Mesendoderm (in vitro differentiated cells): ENCODE results near the gene GNPTG. TPM values are rescaled to one million over a fixed set of nuclear protein-coding genes. Genes with fewer than 3 reads are reported as not detected.

Experiments
- DNase-seq: peaks from one replicate; pipeline ENCODE4 v3.0.0; 2013
- H2AK5ac ChIP-seq: 2 replicates; pipeline ENCODE4 v1.6.1; 2013; ENCODE audit warnings: low read length, inconsistent platforms
- H2BK120ac ChIP-seq: 2 replicates; pipeline ENCODE4 v1.6.1; 2013; ENCODE audit warnings: low read depth, mild to moderate bottlenecking, low read length, moderate library complexity, mixed read lengths
- H2BK15ac ChIP-seq: replicated peaks from 2 replicates; pipeline ENCODE4 v1.6.1; 2013; ENCODE audit warnings: low read depth, mild to moderate bottlenecking, moderate library complexity
- H2BK5ac ChIP-seq: 2 replicates; pipeline ENCODE4 v1.6.1; 2013; ENCODE audit warnings: low read length, inconsistent platforms
- H3K18ac ChIP-seq: 2 replicates; pipeline ENCODE4 v1.6.1; 2013; ENCODE audit warnings: mild to moderate bottlenecking, low read length, mixed read lengths
- H3K23ac ChIP-seq: one replicate; pipeline ENCODE4 v1.6.1; 2013; ENCODE audit warnings: low read length
- H3K27ac ChIP-seq: 2 replicates; pipeline ENCODE4 v1.5.1; 2013; ENCODE audit warnings: low read depth, mild to moderate bottlenecking, inconsistent platforms, low read length, moderate library complexity
- H3K27me3 ChIP-seq: 2 replicates; pipeline ENCODE4 v1.6.1; 2013; ENCODE audit warnings: low read length, control low read depth, mild to moderate bottlenecking, inconsistent platforms; ENCODE audit not compliant: insufficient read depth, poor library complexity
- H3K36me3 ChIP-seq: 2 replicates; pipeline ENCODE4 v1.6.1; 2013; ENCODE audit warnings: low read length, inconsistent platforms; ENCODE audit not compliant: control insufficient read depth, insufficient read depth
- H3K4ac ChIP-seq: one replicate; pipeline ENCODE4 v1.6.1; 2013; ENCODE audit warnings: low read depth, mild to moderate bottlenecking, low read length, moderate library complexity
- H3K4me1 ChIP-seq: 2 replicates; pipeline ENCODE4 v1.6.1; 2013; ENCODE audit warnings: low read depth, low read length, inconsistent platforms; ENCODE audit not compliant: control insufficient read depth
- H3K4me2 ChIP-seq: 2 replicates; pipeline ENCODE4 v1.6.1; 2013; ENCODE audit warnings: low read length
- H3K4me3 ChIP-seq: 2 replicates; pipeline ENCODE4 v1.5.1; 2013; ENCODE audit warnings: mild to moderate bottlenecking, low read length
- H3K56ac ChIP-seq: one replicate; pipeline ENCODE4 v1.6.1; 2013; ENCODE audit warnings: low read length
- H3K79me1 ChIP-seq: 2 replicates; pipeline ENCODE4 v1.6.1; 2013; ENCODE audit warnings: low read length, inconsistent platforms
- H3K79me2 ChIP-seq: 2 replicates; pipeline ENCODE4 v1.6.1; 2013; ENCODE audit warnings: mild to moderate bottlenecking, low read length; ENCODE audit not compliant: control insufficient read depth, insufficient read depth
- H3K9ac ChIP-seq: 2 replicates; pipeline ENCODE4 v1.6.1; 2013; ENCODE audit warnings: low read length, inconsistent platforms
- H4K5ac ChIP-seq: one replicate; pipeline ENCODE4 v1.6.1; 2013; ENCODE audit warnings: low read length
- H4K8ac ChIP-seq: one replicate; pipeline ENCODE4 v1.6.1; 2013; ENCODE audit warnings: low read depth, mild to moderate bottlenecking, control low read depth, low read length, moderate library complexity
- WGBS: extraction: QIAGEN DNeasy Blood & Tissue Kit; methylation state at CpG from one replicate; pipeline ENCODE4 v1.1.7; 2013; ENCODE audit warnings: low lambda C conversion rate, missing lambda C conversion rate; ENCODE audit not compliant: insufficient coverage; ENCODE audit errors: extremely low coverage; 5-methylcytosine and 5-hydroxymethylcytosine counted together
- polyA plus RNA-seq, 2 experiments: library from polyadenylated mRNA; stranded (reverse); fragments of 200-250 nt; gene quantifications; one replicate each; pipeline ENCODE4 v1.2.3, GENCODE V29; 2013

The GNPTG gene
- polyA plus RNA-seq (2013, experiment 1 of 2): 10.4 TPM
- 10.1 TPM for polyA plus RNA-seq (2013, experiment 2 of 2)

DNA sequence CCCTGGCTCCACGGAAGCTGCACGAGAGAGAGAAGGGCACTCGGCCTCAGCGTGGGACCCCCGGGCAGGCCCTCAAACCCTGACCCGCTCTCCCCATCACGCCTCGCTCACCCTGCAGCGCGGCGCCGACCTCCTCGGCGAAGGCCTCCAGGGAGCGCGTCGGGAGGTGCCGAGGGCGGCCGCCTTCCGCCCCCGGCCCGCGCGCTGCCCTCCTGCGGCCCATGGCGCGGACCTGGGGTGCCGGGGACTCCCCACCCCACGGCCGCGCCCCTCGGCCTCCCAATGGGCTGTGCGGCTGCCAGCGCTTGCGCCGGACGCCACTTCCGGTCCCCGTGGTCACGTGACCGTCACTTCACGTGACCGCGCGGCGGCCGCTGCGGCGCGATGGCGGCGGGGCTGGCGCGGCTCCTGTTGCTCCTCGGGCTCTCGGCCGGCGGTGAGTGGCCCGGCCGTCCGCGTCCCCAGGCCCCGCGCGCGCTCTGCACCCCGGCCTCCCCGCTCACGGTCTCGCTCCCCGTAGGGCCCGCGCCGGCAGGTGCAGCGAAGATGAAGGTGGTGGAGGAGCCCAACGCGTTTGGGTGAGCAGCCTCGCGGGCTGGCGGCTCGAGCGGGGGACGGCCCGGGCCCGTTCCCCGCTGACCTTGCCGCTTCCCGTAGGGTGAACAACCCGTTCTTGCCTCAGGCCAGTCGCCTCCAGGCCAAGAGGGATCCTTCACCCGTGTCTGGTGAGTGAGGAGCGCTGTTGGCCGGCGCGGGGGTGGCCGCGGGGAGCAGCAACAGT, at the start of gene GNPTG, which contains the start of gene TSR3:
Gene GNPTG, plus strand, starts transcription at position 350 of the 781 bp plus-strand sequence. Its CDS starts 35 bp downstream, at position 385.
Gene TSR3, minus strand, starts transcription at position 297 of the 781 bp plus-strand sequence. Its CDS starts 74 bp downstream, at position 223.
- peak within 1 kb of the TSS; percentile 59 for H4K8ac ChIP-seq
- peak within 1 kb of the TSS; percentile 38 for H3K4ac ChIP-seq
- H3K56ac ChIP-seq: peak within 1 kb of the TSS; percentile 94
- H3K27me3 ChIP-seq: no peaks in the 10 kb centered on the region
- H3K27ac ChIP-seq: no peak within 1 kb of the TSS
- H3K4me3 ChIP-seq: peak within 1 kb of the TSS; percentile 91
- peak within 1 kb of the TSS; percentile 6 for H3K18ac ChIP-seq
- peaks cover 16% of the 10 kb centered on the region for H3K79me2 ChIP-seq
- H3K4me2 ChIP-seq: peak within 1 kb of the TSS; percentile 93
- no peaks in the 10 kb centered on the region for H3K36me3 ChIP-seq
- H2BK5ac ChIP-seq: no peak within 1 kb of the TSS
- peak within 1 kb of the TSS; percentile 45 for H3K23ac ChIP-seq
- no CpG with 5 or more reads among the region's 98 CpGs for WGBS
- H2BK15ac ChIP-seq: no peak within 1 kb of the TSS
- peaks cover 2% of the 10 kb centered on the region for H3K4me1 ChIP-seq
- H3K9ac ChIP-seq: peak within 1 kb of the TSS; percentile 86
- no peak within 1 kb of the TSS for H4K5ac ChIP-seq
- peak within 1 kb of the TSS; percentile 32 for H2AK5ac ChIP-seq
- DNase-seq: peak; percentile 88
- peaks cover 18% of the 10 kb centered on the region for H3K79me1 ChIP-seq
- H2BK120ac ChIP-seq: no peak within 1 kb of the TSS

DNA sequence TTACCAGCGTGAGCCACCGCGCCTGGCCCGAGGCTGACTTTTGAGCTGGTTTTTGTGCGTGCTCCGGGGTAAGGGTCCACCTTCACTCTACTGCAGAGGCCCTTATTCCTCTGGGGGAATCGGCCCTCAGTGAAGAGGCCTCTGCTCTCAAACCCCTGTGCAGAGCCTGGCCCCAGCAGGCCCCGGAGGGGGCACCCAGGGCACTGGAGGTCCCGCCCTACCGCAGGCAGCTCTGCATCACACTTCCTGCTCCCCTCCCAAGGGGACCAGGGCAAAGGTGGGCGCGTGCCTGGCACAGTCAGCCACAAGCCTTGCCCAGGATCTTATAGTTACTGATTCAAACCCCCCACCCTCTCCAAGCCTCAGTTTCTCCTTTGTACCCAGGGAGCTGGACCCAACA, 45.9 kb upstream of the GNPTG start:
- Histone ChIP-seq H2BK15ac (no peak overlapping the region), H3K79me2 (peaks cover 11% of the 10 kb centered on the region), H4K8ac (no peak overlapping the region), H4K5ac (no peak overlapping the region), H3K9ac (no peak overlapping the region), H3K27ac (no peak overlapping the region), H3K36me3 (no peaks in the 10 kb centered on the region), H2BK5ac (no peak overlapping the region), H3K56ac (no peak overlapping the region), H3K23ac (no peak overlapping the region), H3K4me1 (no peaks in the 10 kb centered on the region), H3K79me1 (no peaks in the 10 kb centered on the region), H3K27me3 (no peaks in the 10 kb centered on the region), H3K4me3 (no peak overlapping the region), H3K18ac (no peak overlapping the region), H3K4me2 (no peak overlapping the region), H2BK120ac (no peak overlapping the region), H3K4ac (no peak overlapping the region), H2AK5ac (no peak overlapping the region)
- no peak for DNase-seq
- WGBS: no CpG with 5 or more reads among the region's 12 CpGs

DNA sequence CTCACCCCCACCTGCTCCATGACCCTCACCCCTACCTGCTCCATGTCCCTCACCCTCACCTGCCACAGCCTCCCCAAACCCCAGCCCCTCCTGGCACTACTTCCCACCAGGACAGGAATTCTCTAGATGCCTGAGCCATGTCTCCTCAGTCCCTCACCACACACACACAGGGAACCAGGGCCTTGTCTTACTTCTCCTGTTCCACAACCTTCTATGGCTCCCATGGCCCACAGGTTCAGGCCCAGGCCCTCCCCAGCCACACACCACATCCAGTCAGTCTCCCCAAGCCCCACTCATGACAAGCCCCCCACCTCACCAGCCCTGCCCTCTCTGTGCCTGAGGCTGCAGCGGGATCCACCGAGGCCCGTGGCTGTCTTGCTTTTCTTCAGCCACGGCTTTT, 45.4 kb upstream of the GNPTG start:
- Histone ChIP-seq H3K4me2 (no peak overlapping the region), H3K4me3 (no peak overlapping the region), H3K56ac (no peak overlapping the region), H2AK5ac (no peak overlapping the region), H3K4me1 (peaks cover 3% of the 10 kb centered on the region), H2BK120ac (no peak overlapping the region), H3K79me1 (no peaks in the 10 kb centered on the region), H3K9ac (no peak overlapping the region), H3K27me3 (no peaks in the 10 kb centered on the region), H2BK5ac (no peak overlapping the region), H2BK15ac (no peak overlapping the region), H3K27ac (no peak overlapping the region), H3K18ac (no peak overlapping the region), H3K23ac (no peak overlapping the region), H3K36me3 (no peaks in the 10 kb centered on the region), H4K8ac (no peak overlapping the region), H4K5ac (no peak overlapping the region), H3K79me2 (peaks cover 16% of the 10 kb centered on the region), H3K4ac (no peak overlapping the region)
- no CpG with 5 or more reads among the region's 4 CpGs for WGBS
- DNase-seq: no peak

DNA sequence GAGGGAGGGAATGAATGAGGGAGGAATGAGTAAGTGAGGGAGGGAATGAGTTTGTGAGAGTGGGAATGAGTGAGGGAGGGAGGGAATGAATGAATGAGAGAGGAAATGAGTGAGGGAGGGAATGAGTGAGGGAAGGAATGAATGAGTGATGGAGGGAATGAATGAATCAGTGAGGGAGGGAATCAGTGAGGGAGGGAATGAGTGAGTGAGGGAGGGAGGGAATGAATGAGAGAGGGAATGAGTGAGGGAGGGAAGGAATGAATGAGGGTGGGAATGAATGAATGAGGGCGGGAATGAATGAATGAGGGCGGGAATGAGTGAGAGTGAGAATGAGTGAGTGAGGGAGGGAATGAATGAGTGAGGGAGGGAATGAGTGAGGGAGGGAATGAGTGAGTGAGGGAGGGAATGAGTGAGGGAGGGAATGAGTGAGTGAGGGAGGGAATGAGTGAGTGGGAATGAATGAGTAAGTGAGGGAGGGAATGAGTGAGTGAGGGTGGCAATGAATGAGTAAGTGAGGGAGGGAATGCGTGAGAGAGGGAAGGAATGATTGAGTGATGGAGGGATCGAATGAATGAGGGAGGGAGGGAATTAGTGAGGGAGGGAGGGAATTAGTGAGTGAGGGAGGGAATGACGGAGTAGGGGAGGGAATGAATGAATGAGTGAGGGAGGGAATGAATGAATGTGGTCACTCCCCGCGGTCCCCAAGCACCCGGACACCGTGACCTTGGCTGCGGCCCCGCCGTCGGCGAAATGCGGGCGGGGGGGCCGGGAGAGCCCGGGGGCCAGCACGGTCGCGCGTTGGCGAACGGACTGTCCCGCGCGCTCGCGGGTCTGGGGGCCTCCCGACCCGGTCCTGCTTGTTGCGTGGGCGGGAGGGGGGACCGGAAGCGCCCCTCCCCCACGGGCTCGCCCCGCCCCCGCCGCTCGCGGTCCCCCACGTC, 43.4 kb upstream of the GNPTG start:
- Histone ChIP-seq H3K4me3 (peak overlapping the region; percentile 43), H2BK120ac (no peak overlapping the region), H3K79me2 (peaks cover 35% of the 10 kb centered on the region), H3K4me1 (peaks cover 6% of the 10 kb centered on the region), H3K79me1 (no peaks in the 10 kb centered on the region), H4K5ac (no peak overlapping the region), H3K9ac (peak overlapping the region; percentile 71), H3K18ac (peak overlapping the region; percentile 88), H4K8ac (peak overlapping the region; percentile 68), H3K4me2 (peak overlapping the region; percentile 25), H3K27me3 (no peaks in the 10 kb centered on the region), H3K36me3 (no peaks in the 10 kb centered on the region), H3K4ac (peak overlapping the region; percentile 11), H2AK5ac (no peak overlapping the region), H2BK15ac (no peak overlapping the region), H3K27ac (no peak overlapping the region), H3K23ac (no peak overlapping the region), H2BK5ac (no peak overlapping the region), H3K56ac (peak overlapping the region; percentile 84)
- DNase-seq: peak; percentile 94
- 99% methylated on average over 4 of the region's 43 CpGs for WGBS

DNA sequence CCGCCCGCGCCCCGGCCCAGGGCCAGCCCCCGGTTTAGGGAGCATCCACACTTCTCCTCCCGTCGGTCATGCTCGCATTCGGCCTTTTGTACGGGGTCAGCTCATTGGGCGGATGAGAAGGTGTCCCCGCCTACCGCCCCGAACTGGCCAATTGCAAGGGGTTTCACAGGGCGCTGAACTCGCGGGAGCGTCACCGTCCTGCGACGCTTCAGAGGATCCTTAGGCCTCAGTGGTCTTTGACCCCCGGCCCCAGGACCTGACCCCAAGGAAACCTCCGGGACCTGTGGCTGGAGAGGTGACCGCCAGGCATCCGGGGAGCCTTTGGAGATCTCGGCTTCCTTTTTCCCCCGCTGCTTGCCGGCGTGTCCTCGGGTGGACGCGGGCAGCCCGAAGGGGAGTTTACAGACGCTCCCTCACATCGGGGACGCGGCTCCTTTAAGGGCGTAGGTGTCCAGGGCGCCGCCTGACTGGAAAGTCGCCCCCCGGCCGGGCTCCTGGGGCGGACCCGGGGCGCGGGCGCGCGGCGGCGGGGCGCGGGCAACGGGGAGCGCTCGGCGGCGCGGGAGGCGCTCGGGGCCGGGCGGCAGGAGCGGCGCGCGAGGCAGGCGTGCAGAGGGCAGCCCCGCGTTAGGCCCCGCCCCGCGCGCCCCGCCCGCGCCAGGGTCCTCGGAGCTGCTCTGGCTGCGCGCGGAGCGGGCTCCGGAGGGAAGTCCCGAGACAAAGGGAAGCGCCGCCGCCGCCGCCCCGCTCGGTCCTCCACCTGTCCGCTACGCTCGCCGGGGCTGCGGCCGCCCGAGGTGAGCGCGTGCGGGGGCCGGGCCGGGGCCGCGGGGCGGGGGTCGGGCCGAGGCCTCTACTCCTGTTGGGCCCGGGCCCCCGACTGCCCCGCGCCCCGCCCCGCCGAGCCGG, 42.5 kb upstream of the GNPTG start, which contains the start of gene UBE2I:
Gene UBE2I, plus strand, starts transcription at position 660 of the 909 bp plus-strand sequence. CDS start 4,395 bp downstream, outside the sequence.
- peaks cover 6% of the 10 kb centered on the region for H3K4me1 ChIP-seq
- no peak within 1 kb of the TSS for H2BK15ac ChIP-seq
- no CpG with 5 or more reads among the region's 117 CpGs for WGBS

More for the DNA sequence above, 42.5 kb upstream of the GNPTG start, which contains the start of gene UBE2I:
- peak within 1 kb of the TSS; percentile 98 for H3K4me2 ChIP-seq
- H3K23ac ChIP-seq: peak within 1 kb of the TSS; percentile 89
- peak; percentile 99 for DNase-seq
- no peaks in the 10 kb centered on the region for H3K36me3 ChIP-seq
- no peak within 1 kb of the TSS for H2AK5ac ChIP-seq
- H3K79me2 ChIP-seq: peaks cover 44% of the 10 kb centered on the region
- H3K27me3 ChIP-seq: no peaks in the 10 kb centered on the region
- peak within 1 kb of the TSS; percentile 91 for H3K18ac ChIP-seq
- H3K4ac ChIP-seq: peak within 1 kb of the TSS; percentile 92
- H4K5ac ChIP-seq: no peak within 1 kb of the TSS
- peaks cover 4% of the 10 kb centered on the region for H3K79me1 ChIP-seq
- peak within 1 kb of the TSS; percentile 99 for H2BK5ac ChIP-seq
- H3K56ac ChIP-seq: peak within 1 kb of the TSS; percentile 98
- H3K27ac ChIP-seq: peak within 1 kb of the TSS; percentile 98
- peak within 1 kb of the TSS; percentile 90 for H3K4me3 ChIP-seq
- H4K8ac ChIP-seq: peak within 1 kb of the TSS; percentile 68
- peak within 1 kb of the TSS; percentile 99 for H3K9ac ChIP-seq
- no peak within 1 kb of the TSS for H2BK120ac ChIP-seq
